Activated CD8-positive, alpha-beta T cell treated with anti-CD3 and anti-CD28 coated beads for 36 hours (primary cell): ENCODE measurements around the gene DOP1B. TPM values are rescaled to one million over a fixed set of nuclear protein-coding genes. Genes with fewer than 3 reads are reported as not detected.

ENCODE experiments used
- ATAC-seq: fragments of 200-7000 bp; cut with Tn5 transposase; one replicate; pipeline ENCODE4 v1.10.0; 2021; ENCODE audit warnings: mild to moderate bottlenecking, moderate library complexity
- CTCF ChIA-PET: fragments of 350-600 bp; sonication (Branson Sonifier 250); formaldehyde crosslinking; loops from one replicate; lab custom pipeline; 2021; ENCODE audit warnings: antibody characterized with exemption; lab: Charles Lee
- POLR2A ChIA-PET: fragments of 350-600 bp; sonication (Branson Sonifier 250); formaldehyde crosslinking; loops from one replicate; lab custom pipeline; 2021; ENCODE audit warnings: antibody characterized with exemption; lab: Charles Lee
- DNase-seq: peaks from one replicate; pipeline ENCODE4 v3.0.0-alpha.2; 2020
- H3K27ac Mint-ChIP-seq: one replicate; pipeline ENCODE4 v1.8.0; 2021; ENCODE audit warnings: mild to moderate bottlenecking, mixed read lengths
- H3K27me3 Mint-ChIP-seq: one replicate; pipeline ENCODE4 v1.8.0; 2021; ENCODE audit warnings: mixed read lengths
- H3K36me3 Mint-ChIP-seq: one replicate; pipeline ENCODE4 v1.8.0; 2021; ENCODE audit warnings: low read depth, mixed read lengths
- H3K4me1 Mint-ChIP-seq: one replicate; pipeline ENCODE4 v1.8.0; 2021; ENCODE audit warnings: low read depth, mixed read lengths
- H3K4me3 Mint-ChIP-seq: one replicate; pipeline ENCODE4 v1.8.0; 2021; ENCODE audit warnings: mild to moderate bottlenecking, moderate library complexity, mixed read lengths
- H3K9me3 Mint-ChIP-seq: one replicate; pipeline ENCODE4 v1.8.0; 2021; ENCODE audit warnings: mixed read lengths
- intact Hi-C: fragments of 100-400 bp; cut with micrococcal nuclease; formaldehyde crosslinking; loops from one replicate; pipeline ENCODE4 v1.10.0; 2022
- total RNA-seq, 2 experiments: library from RNA; stranded (reverse); gene quantifications; one replicate each; pipeline ENCODE4 v1.2.3, GENCODE V29; 2021
- TF ChIP-seq, protein P1 (sequence below): fragments of 200-600 bp; IDR thresholded peaks from one replicate; pipeline ENCODE4 v1.8.0; 2022; ENCODE audit warnings: antibody characterized with exemption, mild to moderate bottlenecking

Gene DOP1B
- total RNA-seq, 2 experiments from 2014 or later = 14.3 to 15.2 TPM

DNA sequence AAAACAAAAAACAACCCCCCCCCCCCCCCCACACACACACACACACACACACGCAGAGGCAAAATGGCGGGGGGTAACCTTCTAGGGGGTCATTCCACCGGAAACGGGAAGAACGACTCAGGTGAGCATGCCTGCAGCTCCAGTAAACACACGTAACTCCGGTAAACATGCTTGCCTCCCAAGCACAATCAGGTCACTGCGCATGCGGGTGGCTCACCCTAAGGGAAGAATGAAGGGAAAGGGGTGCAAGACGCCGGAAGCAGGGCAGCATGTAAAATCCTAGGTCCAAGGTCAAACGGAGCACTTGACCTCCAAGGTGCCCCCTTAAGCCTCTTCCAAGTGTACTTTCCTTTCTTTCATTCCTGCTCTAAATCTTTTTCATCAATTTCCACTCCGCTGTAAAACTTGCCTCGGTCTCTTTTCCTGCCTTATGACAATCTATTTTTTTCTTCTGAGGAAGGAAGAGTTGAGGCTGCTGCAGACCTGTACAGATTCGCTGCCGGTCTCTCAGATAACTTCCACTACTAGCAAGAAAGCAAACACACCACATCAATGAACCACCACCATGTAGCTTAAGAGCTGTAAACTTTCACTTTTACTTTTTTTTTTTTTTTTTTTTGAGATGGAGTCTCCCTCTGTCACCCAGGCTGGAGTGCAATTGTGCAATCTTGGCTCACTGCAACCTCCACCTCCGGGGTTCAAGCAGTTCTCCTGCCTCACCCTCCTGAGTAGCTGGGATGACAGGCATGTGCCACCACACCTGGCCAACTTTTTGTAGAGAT lies 42.8 kb upstream of the DOP1B start:
- H3K9me3 Mint-ChIP-seq = no peaks in the 10 kb centered on the region
- H3K27ac Mint-ChIP-seq = peak overlapping the region; percentile 91
- TF ChIP-seq, protein P1, sequence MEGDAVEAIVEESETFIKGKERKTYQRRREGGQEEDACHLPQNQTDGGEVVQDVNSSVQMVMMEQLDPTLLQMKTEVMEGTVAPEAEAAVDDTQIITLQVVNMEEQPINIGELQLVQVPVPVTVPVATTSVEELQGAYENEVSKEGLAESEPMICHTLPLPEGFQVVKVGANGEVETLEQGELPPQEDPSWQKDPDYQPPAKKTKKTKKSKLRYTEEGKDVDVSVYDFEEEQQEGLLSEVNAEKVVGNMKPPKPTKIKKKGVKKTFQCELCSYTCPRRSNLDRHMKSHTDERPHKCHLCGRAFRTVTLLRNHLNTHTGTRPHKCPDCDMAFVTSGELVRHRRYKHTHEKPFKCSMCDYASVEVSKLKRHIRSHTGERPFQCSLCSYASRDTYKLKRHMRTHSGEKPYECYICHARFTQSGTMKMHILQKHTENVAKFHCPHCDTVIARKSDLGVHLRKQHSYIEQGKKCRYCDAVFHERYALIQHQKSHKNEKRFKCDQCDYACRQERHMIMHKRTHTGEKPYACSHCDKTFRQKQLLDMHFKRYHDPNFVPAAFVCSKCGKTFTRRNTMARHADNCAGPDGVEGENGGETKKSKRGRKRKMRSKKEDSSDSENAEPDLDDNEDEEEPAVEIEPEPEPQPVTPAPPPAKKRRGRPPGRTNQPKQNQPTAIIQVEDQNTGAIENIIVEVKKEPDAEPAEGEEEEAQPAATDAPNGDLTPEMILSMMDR = no peak
- peaks cover 23% of the 10 kb centered on the region for H3K4me1 Mint-ChIP-seq
- ATAC-seq (peak; percentile 64), DNase-seq (peak; percentile 50)
- no peaks in the 10 kb centered on the region for H3K36me3 Mint-ChIP-seq
- no peaks in the 10 kb centered on the region for H3K27me3 Mint-ChIP-seq
- CTCF ChIA-PET = interaction anchor here (0.7 to 5.3 kb wide), 27 partner anchors 9 to 274 kb away, joined by 3 to 39 read pairs (median 5); partner anchors contain the start of genes CBR1 and SETD4
- POLR2A ChIA-PET = interaction anchor here (0.7 to 1.3 kb wide), 6 partner anchors 13 to 72 kb away, joined by 3 to 4 read pairs (median 3); partner anchors contain the start of gene CBR3
- peak overlapping the region; percentile 73 for H3K4me3 Mint-ChIP-seq
- intact Hi-C loops = no loop called here

DNA sequence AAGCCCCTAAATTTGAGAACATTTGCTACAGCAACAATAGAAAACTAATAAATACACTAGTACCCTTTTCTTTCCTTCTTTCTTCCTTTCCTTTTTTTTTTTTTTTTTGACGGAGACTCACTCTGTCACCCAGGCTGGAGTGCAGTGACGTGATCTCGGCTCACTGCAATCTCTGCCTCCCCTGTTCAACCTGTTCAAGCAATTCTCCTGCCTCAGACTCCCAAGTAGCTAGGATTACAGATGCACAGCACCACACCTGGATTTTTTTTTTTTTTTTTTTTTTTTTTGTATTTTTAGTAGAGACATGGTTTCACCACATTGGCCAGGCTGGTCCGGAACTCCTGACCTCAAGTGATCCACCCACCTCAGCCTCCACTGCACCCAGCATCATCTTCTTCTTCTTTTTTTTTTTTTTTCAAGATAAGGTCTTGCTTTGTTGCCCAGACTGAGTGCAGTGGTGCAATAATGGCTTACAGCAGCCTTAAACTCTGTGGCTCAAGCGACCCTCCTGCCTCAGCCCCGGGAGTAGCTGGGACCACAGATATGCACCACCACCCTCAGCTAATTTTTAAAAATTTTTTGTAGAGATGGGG lies 41.4 kb upstream of the DOP1B start:
- CTCF ChIA-PET = interaction anchor here (1.0 to 5.3 kb wide), 3 partner anchors 10 to 11 kb away, joined by 3 to 39 read pairs (median 5); no protein-coding TSS in a partner anchor
- H3K4me1 Mint-ChIP-seq = peaks cover 23% of the 10 kb centered on the region
- TF ChIP-seq, protein P1 = no peak
- no peaks in the 10 kb centered on the region for H3K27me3 Mint-ChIP-seq
- H3K9me3 Mint-ChIP-seq = no peaks in the 10 kb centered on the region
- ATAC-seq (no peak), DNase-seq (no peak)
- POLR2A ChIA-PET = no interaction called here
- H3K27ac Mint-ChIP-seq = no peak overlapping the region
- H3K36me3 Mint-ChIP-seq = no peaks in the 10 kb centered on the region
- intact Hi-C loops = no loop called here
- no peak overlapping the region for H3K4me3 Mint-ChIP-seq

DNA sequence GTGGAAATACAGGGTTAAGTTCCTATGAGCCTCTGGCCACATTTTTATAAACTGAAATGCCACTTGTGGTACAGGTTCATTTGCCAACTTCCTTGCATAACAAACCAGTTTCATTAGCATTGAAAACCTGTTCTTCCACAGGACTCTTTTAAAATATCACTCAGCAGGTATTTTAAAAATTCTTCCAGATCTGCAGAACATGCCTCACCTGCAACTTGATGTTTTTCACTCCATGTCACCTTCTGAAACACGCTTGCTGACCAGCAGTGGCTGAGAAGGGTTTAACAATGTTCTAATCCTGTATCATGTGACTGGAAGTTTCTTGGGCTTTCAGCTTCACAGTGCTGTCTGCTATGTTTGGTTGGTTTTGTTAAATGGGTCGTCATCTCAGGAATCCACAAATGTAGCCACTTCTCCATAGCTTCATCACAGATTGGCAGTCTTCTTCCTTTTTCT lies 39.3 kb upstream of the DOP1B start:
- POLR2A ChIA-PET = no interaction called here
- intact Hi-C loops = no loop called here
- Mint-ChIP-seq H3K36me3 (no peaks in the 10 kb centered on the region), H3K9me3 (no peaks in the 10 kb centered on the region), H3K4me1 (peaks cover 21% of the 10 kb centered on the region), H3K27me3 (no peaks in the 10 kb centered on the region), H3K27ac (no peak overlapping the region), H3K4me3 (no peak overlapping the region)
- DNase-seq = no peak
- TF ChIP-seq, protein P1 = no peak
- CTCF ChIA-PET = interaction anchor here (1.0 to 2.3 kb wide), 4 partner anchors 8 to 19 kb away, joined by 3 to 7 read pairs (median 4); no protein-coding TSS in a partner anchor
- ATAC-seq = no peak

DNA sequence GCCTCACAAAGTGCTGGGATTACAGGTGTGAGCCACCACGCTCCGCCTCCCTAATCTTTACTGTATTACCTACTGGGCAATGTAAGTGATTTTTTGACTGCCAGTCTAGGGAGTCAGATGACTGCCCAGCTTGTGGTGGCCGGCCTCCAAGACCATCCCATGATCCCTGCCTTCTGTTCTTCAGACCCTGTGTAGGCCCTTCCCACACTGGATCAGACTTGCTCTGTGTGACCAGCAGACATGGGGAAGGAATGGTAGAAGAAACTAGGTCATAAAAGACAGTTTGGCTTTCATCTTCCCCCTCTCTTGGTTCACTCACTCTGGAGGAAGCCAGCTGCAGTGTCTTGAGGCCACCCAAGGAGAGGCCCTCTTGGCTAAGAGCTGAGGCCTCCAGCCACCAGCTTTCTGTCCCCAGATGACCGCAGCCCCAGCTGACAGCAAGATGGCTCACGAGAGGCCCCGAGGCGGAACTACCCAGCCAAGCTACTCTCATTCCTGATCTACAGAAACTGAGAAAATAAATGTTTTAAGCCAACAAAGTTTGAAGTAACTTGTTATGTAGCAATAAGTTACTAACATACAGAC lies 36.2 kb upstream of the DOP1B start:
- ChIA-PET CTCF (interaction anchor here (1.5 kb wide), 1 partner anchor 12 kb away, joined by 4 read pairs; no protein-coding TSS in a partner anchor), POLR2A (interaction anchor here (0.7 kb wide), 1 partner anchor 888 kb away, joined by 3 read pairs; no protein-coding TSS in a partner anchor)
- no peaks in the 10 kb centered on the region for H3K36me3 Mint-ChIP-seq
- intact Hi-C loops = no loop called here
- no peak overlapping the region for H3K4me3 Mint-ChIP-seq
- TF ChIP-seq, protein P1 = no peak
- no peaks in the 10 kb centered on the region for H3K9me3 Mint-ChIP-seq
- peaks cover 3% of the 10 kb centered on the region for H3K4me1 Mint-ChIP-seq
- DNase-seq (no peak), ATAC-seq (no peak)
- H3K27me3 Mint-ChIP-seq = no peaks in the 10 kb centered on the region
- H3K27ac Mint-ChIP-seq = no peak overlapping the region
